Thyroid gland (tissue), 4 donors: ENCODE data around the gene CMAS.

Experiments
- POLR2A ChIP-seq, 2 donors: fragments of 450-650 bp; IDR thresholded peaks; one replicate each; pipeline ENCODE4 v1.6.1; 2017; ENCODE audit warnings: antibody characterized with exemption in 2 of 2, mild to moderate bottlenecking in 2 of 2, moderate library complexity in 1 of 2
- TF ChIP-seq, protein P1 (sequence below), 6 experiments: fragments of 200-600 bp in 3 of 6; fragments of 450-650 bp in 3 of 6; sonication (generic) in 3 of 6; IDR thresholded peaks; one replicate each; pipeline ENCODE4 v1.5.1; 2016 to 2019; ENCODE audit warnings: antibody characterized with exemption in 6 of 6, mild to moderate bottlenecking in 2 of 6, inconsistent platforms in 1 of 6, moderate library complexity in 1 of 6

DNA sequence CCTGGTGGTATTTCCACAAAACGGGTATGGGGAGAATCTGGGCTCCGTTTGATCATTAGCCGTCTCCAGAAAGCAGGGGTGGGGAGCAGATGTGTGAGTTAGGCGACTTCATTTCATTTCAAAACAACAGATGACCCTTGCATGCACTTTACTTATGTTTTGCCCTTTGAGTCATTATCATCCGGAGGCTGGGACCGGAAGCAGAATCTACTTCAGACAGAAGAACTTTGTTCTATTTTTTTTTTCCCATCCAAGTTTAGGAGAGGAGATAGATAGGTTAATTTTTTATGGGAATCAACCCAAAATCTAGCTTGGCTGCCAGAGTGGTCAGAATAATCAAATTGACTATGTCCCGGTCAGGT lies 31.3 kb upstream of the CMAS start:
- TF ChIP-seq, protein P1, sequence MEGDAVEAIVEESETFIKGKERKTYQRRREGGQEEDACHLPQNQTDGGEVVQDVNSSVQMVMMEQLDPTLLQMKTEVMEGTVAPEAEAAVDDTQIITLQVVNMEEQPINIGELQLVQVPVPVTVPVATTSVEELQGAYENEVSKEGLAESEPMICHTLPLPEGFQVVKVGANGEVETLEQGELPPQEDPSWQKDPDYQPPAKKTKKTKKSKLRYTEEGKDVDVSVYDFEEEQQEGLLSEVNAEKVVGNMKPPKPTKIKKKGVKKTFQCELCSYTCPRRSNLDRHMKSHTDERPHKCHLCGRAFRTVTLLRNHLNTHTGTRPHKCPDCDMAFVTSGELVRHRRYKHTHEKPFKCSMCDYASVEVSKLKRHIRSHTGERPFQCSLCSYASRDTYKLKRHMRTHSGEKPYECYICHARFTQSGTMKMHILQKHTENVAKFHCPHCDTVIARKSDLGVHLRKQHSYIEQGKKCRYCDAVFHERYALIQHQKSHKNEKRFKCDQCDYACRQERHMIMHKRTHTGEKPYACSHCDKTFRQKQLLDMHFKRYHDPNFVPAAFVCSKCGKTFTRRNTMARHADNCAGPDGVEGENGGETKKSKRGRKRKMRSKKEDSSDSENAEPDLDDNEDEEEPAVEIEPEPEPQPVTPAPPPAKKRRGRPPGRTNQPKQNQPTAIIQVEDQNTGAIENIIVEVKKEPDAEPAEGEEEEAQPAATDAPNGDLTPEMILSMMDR (IDR thresholded peaks at IDR 0.05): no peak
- TF ChIP-seq POLR2A (IDR thresholded peaks at IDR 0.05): no peak
